DOHH2 (cell line): ENCODE results near the gene CRIM1.
A peak's percentile ranks its signal among the peaks of the same experiment; 100 is the strongest.

ENCODE experiments used
- H3F3A ChIP-seq: fragments of 200-600 bp; sonication (generic), shearing (Covaris generic); 2 replicates; pipeline ENCODE4 v1.6.0; 2016; ENCODE audit warnings: antibody characterized with exemption, mild to moderate bottlenecking; ENCODE audit not compliant: control insufficient read depth, insufficient read depth
- H3K27ac ChIP-seq: fragments of 200-600 bp; sonication (generic); 2 replicates; pipeline ENCODE4 v1.5.1; 2014; ENCODE audit warnings: low read depth, mild to moderate bottlenecking, low read length, moderate library complexity
- H3K27me3 ChIP-seq: fragments of 200-600 bp; sonication (generic); 2 replicates; pipeline ENCODE4 v1.6.1; 2014; ENCODE audit warnings: mild to moderate bottlenecking, low read length, mixed read lengths; ENCODE audit not compliant: control insufficient read depth
- H3K36me3 ChIP-seq: fragments of 200-600 bp; sonication (generic); 2 replicates; pipeline ENCODE4 v1.6.1; 2014; ENCODE audit warnings: mild to moderate bottlenecking, low read length, moderate library complexity, mixed read lengths; ENCODE audit not compliant: control insufficient read depth
- H3K4me1 ChIP-seq: fragments of 200-600 bp; sonication (generic); 2 replicates; pipeline ENCODE4 v1.6.1; 2014; ENCODE audit warnings: mild to moderate bottlenecking, low read length, mixed read lengths; ENCODE audit not compliant: control insufficient read depth
- H3K4me2 ChIP-seq: fragments of 200-600 bp; sonication (generic); 2 replicates; pipeline ENCODE4 v1.6.0; 2014; ENCODE audit warnings: mild to moderate bottlenecking, low read length, moderate library complexity
- H3K4me3 ChIP-seq: fragments of 200-600 bp; sonication (generic); 2 replicates; pipeline ENCODE4 v1.5.1; 2014; ENCODE audit warnings: mild to moderate bottlenecking, low read length, mixed read lengths
- H3K79me2 ChIP-seq: fragments of 200-600 bp; sonication (generic); 2 replicates; pipeline ENCODE4 v1.6.1; 2014; ENCODE audit warnings: mild to moderate bottlenecking, low read length, mixed read lengths; ENCODE audit not compliant: control insufficient read depth
- H3K9me2 ChIP-seq: fragments of 200-600 bp; sonication (generic); replicated peaks from 2 replicates; pipeline ENCODE4 v1.6.1; 2014; ENCODE audit warnings: mild to moderate bottlenecking, low read length, mixed read lengths; ENCODE audit not compliant: control insufficient read depth
- H3K9me3 ChIP-seq: fragments of 200-600 bp; sonication (generic); 2 replicates; pipeline ENCODE4 v1.6.1; 2014; ENCODE audit warnings: antibody characterized with exemption, low read length, mixed read lengths; ENCODE audit not compliant: control insufficient read depth, insufficient read depth
- H4K20me1 ChIP-seq: fragments of 200-600 bp; sonication (generic); 2 replicates; pipeline ENCODE4 v1.6.0; 2014; ENCODE audit warnings: low read depth, mild to moderate bottlenecking, antibody characterized with exemption, low read length, moderate library complexity; ENCODE audit not compliant: control insufficient read depth, insufficient read depth
- EZH2phosphoT487 ChIP-seq: fragments of 200-600 bp; sonication (generic); IDR thresholded peaks from 2 replicates; pipeline ENCODE4 v1.6.1; 2017; ENCODE audit warnings: borderline replicate concordance, mild to moderate bottlenecking, antibody characterized with exemption, low read length, moderate library complexity, mixed read lengths
- TF ChIP-seq, protein P1 (sequence below): fragments of 200-600 bp; sonication (generic); IDR thresholded peaks from one replicate; pipeline ENCODE4 v1.5.1; 2014; ENCODE audit warnings: antibody characterized with exemption, mild to moderate bottlenecking, low read depth, low read length; ENCODE audit not compliant: poor library complexity, severe bottlenecking

Gene CRIM1

DNA sequence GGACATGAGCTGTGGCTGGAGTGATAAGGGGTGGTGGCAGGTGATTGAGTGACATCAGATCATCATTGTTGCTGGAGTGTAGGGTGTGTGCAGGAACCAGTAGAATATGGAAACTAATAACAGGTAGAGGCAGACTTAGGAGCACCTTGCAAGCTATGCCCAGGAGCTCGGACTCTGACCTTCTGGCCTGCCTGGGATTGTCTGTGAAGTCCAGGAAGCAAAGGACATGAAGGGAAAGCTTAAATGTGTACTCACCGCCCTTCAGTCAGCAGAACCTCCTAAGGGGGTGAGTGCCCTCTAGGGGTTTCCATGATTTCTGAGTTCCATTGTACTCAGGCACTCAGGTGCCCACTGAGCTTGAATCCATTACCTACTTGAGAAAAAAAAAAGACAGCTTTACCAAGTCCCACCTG lies 104.2 kb downstream of the CRIM1 start:
- H3K4me3 ChIP-seq = no peak overlapping the region
- peaks cover 35% of the 10 kb centered on the region for H3K36me3 ChIP-seq
- no peak for TF ChIP-seq EZH2phosphoT487
- TF ChIP-seq, protein P1, sequence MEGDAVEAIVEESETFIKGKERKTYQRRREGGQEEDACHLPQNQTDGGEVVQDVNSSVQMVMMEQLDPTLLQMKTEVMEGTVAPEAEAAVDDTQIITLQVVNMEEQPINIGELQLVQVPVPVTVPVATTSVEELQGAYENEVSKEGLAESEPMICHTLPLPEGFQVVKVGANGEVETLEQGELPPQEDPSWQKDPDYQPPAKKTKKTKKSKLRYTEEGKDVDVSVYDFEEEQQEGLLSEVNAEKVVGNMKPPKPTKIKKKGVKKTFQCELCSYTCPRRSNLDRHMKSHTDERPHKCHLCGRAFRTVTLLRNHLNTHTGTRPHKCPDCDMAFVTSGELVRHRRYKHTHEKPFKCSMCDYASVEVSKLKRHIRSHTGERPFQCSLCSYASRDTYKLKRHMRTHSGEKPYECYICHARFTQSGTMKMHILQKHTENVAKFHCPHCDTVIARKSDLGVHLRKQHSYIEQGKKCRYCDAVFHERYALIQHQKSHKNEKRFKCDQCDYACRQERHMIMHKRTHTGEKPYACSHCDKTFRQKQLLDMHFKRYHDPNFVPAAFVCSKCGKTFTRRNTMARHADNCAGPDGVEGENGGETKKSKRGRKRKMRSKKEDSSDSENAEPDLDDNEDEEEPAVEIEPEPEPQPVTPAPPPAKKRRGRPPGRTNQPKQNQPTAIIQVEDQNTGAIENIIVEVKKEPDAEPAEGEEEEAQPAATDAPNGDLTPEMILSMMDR = peak; percentile 35
- H3K4me1 ChIP-seq = peaks cover 39% of the 10 kb centered on the region
- H3K79me2 ChIP-seq = peaks cover 4% of the 10 kb centered on the region; the same call in 1 of the 2 replicates
- H3K9me3 ChIP-seq = no peaks in the 10 kb centered on the region
- no peaks in the 10 kb centered on the region; the same call in 1 of the 2 replicates for H4K20me1 ChIP-seq
- no peaks in the 10 kb centered on the region for H3K27me3 ChIP-seq
- H3K27ac ChIP-seq = no peak overlapping the region
- H3F3A ChIP-seq = no peaks in the 10 kb centered on the region
- H3K4me2 ChIP-seq = no peak overlapping the region
- no peaks in the 10 kb centered on the region for H3K9me2 ChIP-seq

GRCh38 chr2:36461039-36461681 lies 105.6 kb downstream of the CRIM1 start:
- peak overlapping the region; percentile 40 for H3K4me3 ChIP-seq
- peaks cover 4% of the 10 kb centered on the region; the same call in 1 of the 2 replicates for H3K79me2 ChIP-seq
- peaks cover 39% of the 10 kb centered on the region for H3K4me1 ChIP-seq
- H3F3A ChIP-seq = no peaks in the 10 kb centered on the region
- no peaks in the 10 kb centered on the region; the same call in 1 of the 2 replicates for H4K20me1 ChIP-seq
- no peaks in the 10 kb centered on the region for H3K9me3 ChIP-seq
- peaks cover 47% of the 10 kb centered on the region for H3K36me3 ChIP-seq
- TF ChIP-seq, protein P1 = no peak
- no peak for TF ChIP-seq EZH2phosphoT487
- H3K9me2 ChIP-seq = no peaks in the 10 kb centered on the region
- peak overlapping the region; percentile 27; the same call in 1 of the 2 replicates for H3K27ac ChIP-seq
- H3K4me2 ChIP-seq = peak overlapping the region; percentile 59
- H3K27me3 ChIP-seq = no peaks in the 10 kb centered on the region

- H3K4me3 ChIP-seq = no peak overlapping the region
- no peaks in the 10 kb centered on the region; the same call in 1 of the 2 replicates for H4K20me1 ChIP-seq
- no peaks in the 10 kb centered on the region for H3F3A ChIP-seq
- no peaks in the 10 kb centered on the region for H3K9me2 ChIP-seq
- H3K9me3 ChIP-seq = no peaks in the 10 kb centered on the region
- H3K27me3 ChIP-seq = no peaks in the 10 kb centered on the region
- TF ChIP-seq, protein P1 = no peak
- TF ChIP-seq EZH2phosphoT487 = no peak
- peaks cover 57% of the 10 kb centered on the region for H3K36me3 ChIP-seq
- no peak overlapping the region for H3K4me2 ChIP-seq
- H3K27ac ChIP-seq = no peak overlapping the region
- H3K79me2 ChIP-seq = peaks cover 4% of the 10 kb centered on the region; the same call in 1 of the 2 replicates
- H3K4me1 ChIP-seq = peaks cover 39% of the 10 kb centered on the region
Observed at GRCh38 chr2:36462311-36462935, 106.8 kb downstream of the CRIM1 start.
